GM12878 (cell line): Measurements from ENCODE around the gene ZNF324. TPM values are rescaled to one million over a fixed set of nuclear protein-coding genes. Genes with fewer than 3 reads are reported as not detected.

ENCODE experiments used
- BRCA1 ChIP-seq: IDR thresholded peaks from 2 replicates; pipeline ENCODE4 v1.6.1; 2011; ENCODE audit warnings: low read depth, low read length, improper control_type of control experiment
- CEBPB ChIP-seq, 2 experiments: fragments of 150-350 bp in 1 of 2; IDR thresholded peaks; 2 replicates each; pipeline ENCODE4 v1.6.1; 2012 to 2014; ENCODE audit warnings: low read depth in 2 of 2, low read length in 2 of 2, borderline replicate concordance in 1 of 2, inconsistent platforms in 1 of 2
- EZH2 ChIP-seq: IDR thresholded peaks from 2 replicates; pipeline ENCODE4 v1.6.1; 2012; ENCODE audit warnings: low read depth, mild to moderate bottlenecking, control low read depth, inconsistent platforms, low read length, borderline replicate concordance; ENCODE audit not compliant: control insufficient read depth
- HDAC6 ChIP-seq: fragments of 200-600 bp; sonication (generic); IDR thresholded peaks from one replicate; pipeline ENCODE4 v1.8.0; 2017; ENCODE audit warnings: antibody characterized with exemption; ENCODE audit not compliant: unreplicated experiment
- MEF2A ChIP-seq: IDR thresholded peaks from 2 replicates; pipeline ENCODE4 v1.6.1; 2011; ENCODE audit warnings: low read depth, mild to moderate bottlenecking, low read length, moderate library complexity; ENCODE audit not compliant: insufficient read depth
- POLR2AphosphoS2 ChIP-seq: IDR thresholded peaks from 2 replicates; pipeline ENCODE4 v1.6.1; 2011; ENCODE audit warnings: low read depth, mild to moderate bottlenecking, low read length, improper control_type of control experiment, moderate library complexity
- RB1 ChIP-seq: fragments of 450-650 bp; formaldehyde crosslinking; IDR thresholded peaks from 2 replicates; pipeline ENCODE4 v1.6.1; 2017; ENCODE audit warnings: mild to moderate bottlenecking, borderline replicate concordance
- RUNX3 ChIP-seq: IDR thresholded peaks from 2 replicates; pipeline ENCODE4 v1.6.1; 2012; ENCODE audit warnings: low read length, inconsistent platforms
- SREBF2 ChIP-seq: IDR thresholded peaks from 2 replicates; pipeline ENCODE4 v1.6.1; 2012; ENCODE audit warnings: mild to moderate bottlenecking, low read length
- polyA plus RNA-seq, 11 experiments: library from polyadenylated mRNA; depleted of rRNA in 4 of 11; unstranded in 6 of 11; stranded (reverse) in 5 of 11; fragments of >200 nt; fragmentation: Nextera tagmentation in 4 of 11; fragmentation: Illumina TruSeq in 1 of 11; extraction: Ambion mirVana in 4 of 11; extraction: Trizol in 1 of 11; gene quantifications; 1 replicate in 1 of 11; 2 replicates in 10 of 11; pipeline versions ENCODE4 v1.2.1 to v1.2.3, GENCODE V29; 2011 to 2016; ENCODE audit warnings: inconsistent platforms in 2 of 11, missing spikeins in 2 of 11, low read depth in 1 of 11
- total RNA-seq, 4 experiments: library from RNA; depleted of rRNA in 3 of 4; stranded (reverse); fragments of >200 nt in 3 of 4; fragmentation: Illumina TruSeq in 1 of 4; extraction: Trizol in 1 of 4; gene quantifications; 2 replicates each; pipeline versions ENCODE4 v1.2.1 to v1.2.3, GENCODE V29; 2013 to 2021
- TF ChIP-seq, protein P1 (sequence below): fragments of 150-350 bp; IDR thresholded peaks from 2 replicates; pipeline ENCODE4 v1.6.1; 2016; ENCODE audit warnings: low read depth, low read length
- TF ChIP-seq, protein P2 (sequence below): IDR thresholded peaks from 2 replicates; pipeline ENCODE4 v1.6.1; 2012; ENCODE audit warnings: improper control_type of control experiment, low read depth, low read length; ENCODE audit not compliant: insufficient replicate concordance
- TF ChIP-seq, protein P3 (sequence below): fragments of 450-650 bp; formaldehyde crosslinking; IDR thresholded peaks from 2 replicates; pipeline ENCODE4 v1.4.0; 2020; ENCODE audit warnings: mild to moderate bottlenecking, moderate library complexity
- TF ChIP-seq, protein P4 (sequence below): fragments of 450-650 bp; IDR thresholded peaks from 2 replicates; pipeline ENCODE4 v1.6.1; 2017; ENCODE audit warnings: low read depth, mild to moderate bottlenecking, moderate library complexity

Gene ZNF324
- total and polyA plus RNA-seq, 10 of the 15 experiments (the other 5 are each of a cell fraction or from before 2014, with no cell fraction given), result 0.71 to 13.9 (median 7.0) TPM

DNA sequence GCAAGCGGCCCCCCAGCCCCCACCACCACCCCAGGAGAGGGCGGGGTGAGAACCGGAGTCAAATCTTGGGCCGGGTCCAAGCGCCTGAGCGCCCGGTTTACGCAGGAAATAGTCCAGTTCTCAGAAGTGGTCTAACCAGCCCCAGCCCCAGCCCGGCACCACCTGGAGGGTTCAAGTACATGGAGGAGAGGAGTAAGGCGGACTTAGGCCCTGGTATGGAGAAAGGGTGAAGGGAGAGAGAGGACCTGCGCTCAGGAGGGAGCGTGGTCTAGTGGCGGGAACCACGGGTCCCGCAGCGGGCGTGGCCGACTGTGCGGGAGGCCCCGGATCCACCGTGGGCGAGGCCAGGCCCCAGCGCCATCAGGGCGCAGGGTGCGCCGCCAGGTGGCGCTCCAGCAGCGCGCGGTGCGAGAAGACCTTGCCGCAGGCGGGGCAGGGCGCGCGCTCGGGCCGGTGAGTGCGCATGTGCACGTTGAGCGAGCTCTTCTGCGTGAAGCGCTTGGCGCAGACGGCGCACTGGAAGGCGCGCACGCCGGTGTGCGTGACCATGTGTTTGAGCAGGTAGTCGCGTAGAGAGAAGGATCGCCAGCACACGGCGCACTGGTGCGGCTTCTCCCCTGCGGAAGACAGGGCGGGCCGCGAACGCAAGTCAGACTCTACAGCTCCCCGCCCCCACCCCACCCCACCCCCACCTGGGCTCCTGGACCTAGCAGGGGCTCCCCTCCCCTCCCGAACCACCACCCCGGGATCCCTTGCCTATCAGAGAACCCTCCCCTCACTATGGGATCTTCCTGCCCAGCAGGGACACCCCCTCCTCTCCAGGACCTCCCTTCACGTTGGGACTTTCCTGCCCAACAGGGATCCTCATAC, 47.0 kb downstream of the ZNF324 start (continued):
- TF ChIP-seq, protein P1, sequence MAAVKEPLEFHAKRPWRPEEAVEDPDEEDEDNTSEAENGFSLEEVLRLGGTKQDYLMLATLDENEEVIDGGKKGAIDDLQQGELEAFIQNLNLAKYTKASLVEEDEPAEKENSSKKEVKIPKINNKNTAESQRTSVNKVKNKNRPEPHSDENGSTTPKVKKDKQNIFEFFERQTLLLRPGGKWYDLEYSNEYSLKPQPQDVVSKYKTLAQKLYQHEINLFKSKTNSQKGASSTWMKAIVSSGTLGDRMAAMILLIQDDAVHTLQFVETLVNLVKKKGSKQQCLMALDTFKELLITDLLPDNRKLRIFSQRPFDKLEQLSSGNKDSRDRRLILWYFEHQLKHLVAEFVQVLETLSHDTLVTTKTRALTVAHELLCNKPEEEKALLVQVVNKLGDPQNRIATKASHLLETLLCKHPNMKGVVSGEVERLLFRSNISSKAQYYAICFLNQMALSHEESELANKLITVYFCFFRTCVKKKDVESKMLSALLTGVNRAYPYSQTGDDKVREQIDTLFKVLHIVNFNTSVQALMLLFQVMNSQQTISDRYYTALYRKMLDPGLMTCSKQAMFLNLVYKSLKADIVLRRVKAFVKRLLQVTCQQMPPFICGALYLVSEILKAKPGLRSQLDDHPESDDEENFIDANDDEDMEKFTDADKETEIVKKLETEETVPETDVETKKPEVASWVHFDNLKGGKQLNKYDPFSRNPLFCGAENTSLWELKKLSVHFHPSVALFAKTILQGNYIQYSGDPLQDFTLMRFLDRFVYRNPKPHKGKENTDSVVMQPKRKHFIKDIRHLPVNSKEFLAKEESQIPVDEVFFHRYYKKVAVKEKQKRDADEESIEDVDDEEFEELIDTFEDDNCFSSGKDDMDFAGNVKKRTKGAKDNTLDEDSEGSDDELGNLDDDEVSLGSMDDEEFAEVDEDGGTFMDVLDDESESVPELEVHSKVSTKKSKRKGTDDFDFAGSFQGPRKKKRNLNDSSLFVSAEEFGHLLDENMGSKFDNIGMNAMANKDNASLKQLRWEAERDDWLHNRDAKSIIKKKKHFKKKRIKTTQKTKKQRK, result no peak
- TF ChIP-seq EZH2 (no peak), RB1 (peak; percentile 98; the same call in 1 of the 2 replicates), RUNX3 (peak; percentile 65), BRCA1 (no peak), POLR2AphosphoS2 (peak; percentile 85), HDAC6 (no peak), MEF2A (no peak), SREBF2 (no peak), CEBPB (IDR thresholded peaks at IDR 0.05; ENCODE audit: borderline replicate concordance in 1 of 2, low read depth in 2 of 2, low read length in 2 of 2) (no peak)
- TF ChIP-seq, protein P2, sequence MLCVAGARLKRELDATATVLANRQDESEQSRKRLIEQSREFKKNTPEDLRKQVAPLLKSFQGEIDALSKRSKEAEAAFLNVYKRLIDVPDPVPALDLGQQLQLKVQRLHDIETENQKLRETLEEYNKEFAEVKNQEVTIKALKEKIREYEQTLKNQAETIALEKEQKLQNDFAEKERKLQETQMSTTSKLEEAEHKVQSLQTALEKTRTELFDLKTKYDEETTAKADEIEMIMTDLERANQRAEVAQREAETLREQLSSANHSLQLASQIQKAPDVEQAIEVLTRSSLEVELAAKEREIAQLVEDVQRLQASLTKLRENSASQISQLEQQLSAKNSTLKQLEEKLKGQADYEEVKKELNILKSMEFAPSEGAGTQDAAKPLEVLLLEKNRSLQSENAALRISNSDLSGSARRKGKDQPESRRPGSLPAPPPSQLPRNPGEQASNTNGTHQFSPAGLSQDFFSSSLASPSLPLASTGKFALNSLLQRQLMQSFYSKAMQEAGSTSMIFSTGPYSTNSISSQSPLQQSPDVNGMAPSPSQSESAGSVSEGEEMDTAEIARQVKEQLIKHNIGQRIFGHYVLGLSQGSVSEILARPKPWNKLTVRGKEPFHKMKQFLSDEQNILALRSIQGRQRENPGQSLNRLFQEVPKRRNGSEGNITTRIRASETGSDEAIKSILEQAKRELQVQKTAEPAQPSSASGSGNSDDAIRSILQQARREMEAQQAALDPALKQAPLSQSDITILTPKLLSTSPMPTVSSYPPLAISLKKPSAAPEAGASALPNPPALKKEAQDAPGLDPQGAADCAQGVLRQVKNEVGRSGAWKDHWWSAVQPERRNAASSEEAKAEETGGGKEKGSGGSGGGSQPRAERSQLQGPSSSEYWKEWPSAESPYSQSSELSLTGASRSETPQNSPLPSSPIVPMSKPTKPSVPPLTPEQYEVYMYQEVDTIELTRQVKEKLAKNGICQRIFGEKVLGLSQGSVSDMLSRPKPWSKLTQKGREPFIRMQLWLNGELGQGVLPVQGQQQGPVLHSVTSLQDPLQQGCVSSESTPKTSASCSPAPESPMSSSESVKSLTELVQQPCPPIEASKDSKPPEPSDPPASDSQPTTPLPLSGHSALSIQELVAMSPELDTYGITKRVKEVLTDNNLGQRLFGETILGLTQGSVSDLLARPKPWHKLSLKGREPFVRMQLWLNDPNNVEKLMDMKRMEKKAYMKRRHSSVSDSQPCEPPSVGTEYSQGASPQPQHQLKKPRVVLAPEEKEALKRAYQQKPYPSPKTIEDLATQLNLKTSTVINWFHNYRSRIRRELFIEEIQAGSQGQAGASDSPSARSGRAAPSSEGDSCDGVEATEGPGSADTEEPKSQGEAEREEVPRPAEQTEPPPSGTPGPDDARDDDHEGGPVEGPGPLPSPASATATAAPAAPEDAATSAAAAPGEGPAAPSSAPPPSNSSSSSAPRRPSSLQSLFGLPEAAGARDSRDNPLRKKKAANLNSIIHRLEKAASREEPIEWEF, result no peak
- TF ChIP-seq, protein P3, sequence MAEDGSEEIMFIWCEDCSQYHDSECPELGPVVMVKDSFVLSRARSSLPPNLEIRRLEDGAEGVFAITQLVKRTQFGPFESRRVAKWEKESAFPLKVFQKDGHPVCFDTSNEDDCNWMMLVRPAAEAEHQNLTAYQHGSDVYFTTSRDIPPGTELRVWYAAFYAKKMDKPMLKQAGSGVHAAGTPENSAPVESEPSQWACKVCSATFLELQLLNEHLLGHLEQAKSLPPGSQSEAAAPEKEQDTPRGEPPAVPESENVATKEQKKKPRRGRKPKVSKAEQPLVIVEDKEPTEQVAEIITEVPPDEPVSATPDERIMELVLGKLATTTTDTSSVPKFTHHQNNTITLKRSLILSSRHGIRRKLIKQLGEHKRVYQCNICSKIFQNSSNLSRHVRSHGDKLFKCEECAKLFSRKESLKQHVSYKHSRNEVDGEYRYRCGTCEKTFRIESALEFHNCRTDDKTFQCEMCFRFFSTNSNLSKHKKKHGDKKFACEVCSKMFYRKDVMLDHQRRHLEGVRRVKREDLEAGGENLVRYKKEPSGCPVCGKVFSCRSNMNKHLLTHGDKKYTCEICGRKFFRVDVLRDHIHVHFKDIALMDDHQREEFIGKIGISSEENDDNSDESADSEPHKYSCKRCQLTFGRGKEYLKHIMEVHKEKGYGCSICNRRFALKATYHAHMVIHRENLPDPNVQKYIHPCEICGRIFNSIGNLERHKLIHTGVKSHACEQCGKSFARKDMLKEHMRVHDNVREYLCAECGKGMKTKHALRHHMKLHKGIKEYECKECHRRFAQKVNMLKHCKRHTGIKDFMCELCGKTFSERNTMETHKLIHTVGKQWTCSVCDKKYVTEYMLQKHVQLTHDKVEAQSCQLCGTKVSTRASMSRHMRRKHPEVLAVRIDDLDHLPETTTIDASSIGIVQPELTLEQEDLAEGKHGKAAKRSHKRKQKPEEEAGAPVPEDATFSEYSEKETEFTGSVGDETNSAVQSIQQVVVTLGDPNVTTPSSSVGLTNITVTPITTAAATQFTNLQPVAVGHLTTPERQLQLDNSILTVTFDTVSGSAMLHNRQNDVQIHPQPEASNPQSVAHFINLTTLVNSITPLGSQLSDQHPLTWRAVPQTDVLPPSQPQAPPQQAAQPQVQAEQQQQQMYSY (CRISPR knock-in tag), result no peak
- TF ChIP-seq, protein P4, sequence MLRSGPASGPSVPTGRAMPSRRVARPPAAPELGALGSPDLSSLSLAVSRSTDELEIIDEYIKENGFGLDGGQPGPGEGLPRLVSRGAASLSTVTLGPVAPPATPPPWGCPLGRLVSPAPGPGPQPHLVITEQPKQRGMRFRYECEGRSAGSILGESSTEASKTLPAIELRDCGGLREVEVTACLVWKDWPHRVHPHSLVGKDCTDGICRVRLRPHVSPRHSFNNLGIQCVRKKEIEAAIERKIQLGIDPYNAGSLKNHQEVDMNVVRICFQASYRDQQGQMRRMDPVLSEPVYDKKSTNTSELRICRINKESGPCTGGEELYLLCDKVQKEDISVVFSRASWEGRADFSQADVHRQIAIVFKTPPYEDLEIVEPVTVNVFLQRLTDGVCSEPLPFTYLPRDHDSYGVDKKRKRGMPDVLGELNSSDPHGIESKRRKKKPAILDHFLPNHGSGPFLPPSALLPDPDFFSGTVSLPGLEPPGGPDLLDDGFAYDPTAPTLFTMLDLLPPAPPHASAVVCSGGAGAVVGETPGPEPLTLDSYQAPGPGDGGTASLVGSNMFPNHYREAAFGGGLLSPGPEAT, result no peak
